Endothelial cell of umbilical vein (primary cell): ENCODE data around the gene SPRY1. TPM values are rescaled to one million over a fixed set of nuclear protein-coding genes. Genes with fewer than 3 reads are reported as not detected.

Source experiments
- BruUV-seq: library from RNA; stranded (reverse); fragments of 400-500 nt; replicated peaks from 2 replicates; lab custom pipeline; 2021; lab: Mats Ljungman, UMichigan
- CTCF ChIA-PET: fragments of 300-600, 350-600 bp; sonication (Branson Sonifier 250); formaldehyde crosslinking; loops from one replicate; lab custom pipeline; 2021; ENCODE audit warnings: antibody characterized with exemption, inconsistent platforms; lab: Charles Lee
- POLR2A ChIA-PET: fragments of 300-600, 350-600 bp; sonication (Branson Sonifier 250); formaldehyde crosslinking; loops from one replicate; lab custom pipeline; 2021; ENCODE audit warnings: antibody characterized with exemption, inconsistent platforms; lab: Charles Lee
- DNase-seq: peaks from one replicate; pipeline ENCODE4 v3.0.0-alpha.2; 2011; ENCODE audit warnings: low read depth, low spot score
- FAIRE-seq: peaks from 2 replicates; lab custom pipeline; 2011; peaks lifted over from hg19 to GRCh38; lab: Jason Lieb, UNC
- H2AFZ ChIP-seq: 2 replicates; pipeline ENCODE4 v1.6.0; 2012; ENCODE audit warnings: low read depth, low read length, control low read depth, inconsistent platforms
- H3K27ac ChIP-seq: 2 replicates; pipeline ENCODE4 v1.5.1; 2011; ENCODE audit warnings: low read depth, mild to moderate bottlenecking, control low read depth, low read length, moderate library complexity; ENCODE audit not compliant: insufficient read depth
- H3K27me3 ChIP-seq, 2 experiments: 2 replicates each; pipeline versions ENCODE4 v1.6.0 to v1.6.1; 2011; ENCODE audit warnings: low read length in 2 of 2, mixed read lengths in 1 of 2; ENCODE audit not compliant: control insufficient read depth in 2 of 2, insufficient read depth in 2 of 2
- H3K36me3 ChIP-seq, 2 experiments: 2 replicates in 1 of 2; 3 replicates in 1 of 2; pipeline ENCODE4 v1.5.1; 2011; ENCODE audit warnings: low read length in 2 of 2, mild to moderate bottlenecking in 1 of 2, moderate library complexity in 1 of 2; ENCODE audit not compliant: control insufficient read depth in 2 of 2, insufficient read depth in 2 of 2; ENCODE audit errors: extremely low read depth in 1 of 2
- H3K4me1 ChIP-seq: 3 replicates; pipeline ENCODE4 v1.5.1; 2011; ENCODE audit warnings: mild to moderate bottlenecking, low read length; ENCODE audit not compliant: control insufficient read depth, insufficient read depth; ENCODE audit errors: extremely low read depth
- H3K4me2 ChIP-seq: 2 replicates; pipeline ENCODE4 v1.6.1; 2011; ENCODE audit warnings: low read length, control low read depth, mixed read lengths; ENCODE audit not compliant: insufficient read depth
- H3K4me3 ChIP-seq, 3 experiments: fragments of 200-600 bp in 1 of 3; sonication (generic), shearing (Covaris generic) in 1 of 3; replicated peaks in 1 of 3; 2 replicates each; pipeline ENCODE4 v1.5.1; 2011 to 2016; ENCODE audit warnings: control low read depth in 3 of 3, low read length in 3 of 3, mild to moderate bottlenecking in 2 of 3, inconsistent platforms in 1 of 3, low read depth in 1 of 3, moderate library complexity in 1 of 3; ENCODE audit not compliant: insufficient read depth in 1 of 3
- H3K79me2 ChIP-seq: 2 replicates; pipeline ENCODE4 v1.6.0; 2012; ENCODE audit warnings: low read length, inconsistent platforms; ENCODE audit not compliant: control insufficient read depth, insufficient read depth
- H3K9ac ChIP-seq: replicated peaks from 2 replicates; pipeline ENCODE3; 2011; ENCODE audit warnings: low read length, control low read depth; ENCODE audit not compliant: insufficient read depth; ENCODE audit errors: extremely low read depth
- H3K9me1 ChIP-seq: replicated peaks from 3 replicates; pipeline ENCODE4 v1.6.0; 2011; ENCODE audit warnings: mild to moderate bottlenecking, low read length; ENCODE audit not compliant: control insufficient read depth, insufficient read depth; ENCODE audit errors: extremely low read depth
- H3K9me3 ChIP-seq: replicated peaks from 2 replicates; pipeline ENCODE4 v1.5.1; 2012; ENCODE audit warnings: low read length, inconsistent platforms; ENCODE audit not compliant: control insufficient read depth, insufficient read depth
- H4K20me1 ChIP-seq: replicated peaks from 2 replicates; pipeline ENCODE3; 2011; ENCODE audit warnings: mild to moderate bottlenecking, low read length; ENCODE audit not compliant: control insufficient read depth, insufficient read depth; ENCODE audit errors: extremely low read depth
- EZH2 ChIP-seq: IDR thresholded peaks from 2 replicates; pipeline ENCODE4 v1.6.1; 2012; ENCODE audit warnings: borderline replicate concordance, low read depth, mild to moderate bottlenecking, moderate library complexity, low read length, inconsistent platforms; ENCODE audit not compliant: severe bottlenecking
- FOS ChIP-seq: IDR thresholded peaks from 2 replicates; pipeline ENCODE4 v1.6.1; 2011; ENCODE audit warnings: mild to moderate bottlenecking, low read length, moderate library complexity, borderline replicate concordance; ENCODE audit not compliant: insufficient read depth
- GATA2 ChIP-seq: IDR thresholded peaks from 2 replicates; pipeline ENCODE4 v1.7.0; 2011; ENCODE audit warnings: low read depth, mild to moderate bottlenecking, moderate library complexity, mixed read lengths, low read length; ENCODE audit not compliant: insufficient read length, insufficient read depth
- JUN ChIP-seq: IDR thresholded peaks from 2 replicates; pipeline ENCODE4 v1.6.1; 2011; ENCODE audit warnings: borderline replicate concordance, low read depth; ENCODE audit not compliant: insufficient read length, insufficient read depth
- MYC ChIP-seq: IDR thresholded peaks from one replicate; pipeline ENCODE4 v1.6.1; 2011; ENCODE audit warnings: mild to moderate bottlenecking, low read depth, low read length
- POLR2A ChIP-seq: IDR thresholded peaks from 2 replicates; pipeline ENCODE4 v1.6.1; 2012; ENCODE audit warnings: low read depth, mild to moderate bottlenecking, control low read depth, low read length
- POLR2AphosphoS5 ChIP-seq: IDR thresholded peaks from 2 replicates; pipeline ENCODE4 v1.6.1; 2012; ENCODE audit warnings: low read depth, mild to moderate bottlenecking, control low read depth, low read length, moderate library complexity; ENCODE audit not compliant: insufficient read depth
- dilution Hi-C: fragments of 300-500 bp; cut with MboI; formaldehyde crosslinking; loops from one replicate; pipeline ENCODE4 v1.15.0; 2019; ENCODE audit warnings: low sequenced_read_pairs; ENCODE audit not compliant: extremely low pct_ligation_motif_present
- intact Hi-C: fragments of 100-400 bp; cut with micrococcal nuclease; formaldehyde crosslinking; loops from one replicate; pipeline ENCODE4 v1.10.0; 2022
- polyA plus RNA-seq, 4 experiments: library from polyadenylated mRNA; depleted of rRNA in 3 of 4; stranded (reverse) in 3 of 4; unstranded in 1 of 4; fragments of >200 nt; gene quantifications; 2 replicates each; pipeline versions ENCODE4 v1.2.1 to v1.2.3, GENCODE V29; 2011 to 2012; ENCODE audit warnings: missing spikeins in 1 of 4
- total RNA-seq: library from RNA; stranded (reverse); gene quantifications from 2 replicates; pipeline ENCODE4 v1.2.3, GENCODE V29; 2021
- TF ChIP-seq, protein P1 (sequence below), 2 donors: IDR thresholded peaks; 1 replicate in 1 of 2; 2 replicates in 1 of 2; pipeline ENCODE4 v1.5.1; 2011; ENCODE audit warnings: low read length in 2 of 2, mild to moderate bottlenecking in 2 of 2, moderate library complexity in 2 of 2, control low read depth in 1 of 2, inconsistent platforms in 1 of 2, low read depth in 1 of 2; ENCODE audit not compliant: insufficient read depth in 1 of 2; ENCODE audit errors: extremely low read depth in 1 of 2
- TF ChIP-seq, protein P2 (sequence below): IDR thresholded peaks from 2 replicates; pipeline ENCODE4 v1.6.1; 2011; ENCODE audit not compliant: insufficient read depth, insufficient read length

The SPRY1 gene
- total and polyA plus RNA-seq, 2 donors (not counting 3 experiments of a cell fraction or from before 2014, with no cell fraction given) = 14.1 to 43.7 TPM

DNA sequence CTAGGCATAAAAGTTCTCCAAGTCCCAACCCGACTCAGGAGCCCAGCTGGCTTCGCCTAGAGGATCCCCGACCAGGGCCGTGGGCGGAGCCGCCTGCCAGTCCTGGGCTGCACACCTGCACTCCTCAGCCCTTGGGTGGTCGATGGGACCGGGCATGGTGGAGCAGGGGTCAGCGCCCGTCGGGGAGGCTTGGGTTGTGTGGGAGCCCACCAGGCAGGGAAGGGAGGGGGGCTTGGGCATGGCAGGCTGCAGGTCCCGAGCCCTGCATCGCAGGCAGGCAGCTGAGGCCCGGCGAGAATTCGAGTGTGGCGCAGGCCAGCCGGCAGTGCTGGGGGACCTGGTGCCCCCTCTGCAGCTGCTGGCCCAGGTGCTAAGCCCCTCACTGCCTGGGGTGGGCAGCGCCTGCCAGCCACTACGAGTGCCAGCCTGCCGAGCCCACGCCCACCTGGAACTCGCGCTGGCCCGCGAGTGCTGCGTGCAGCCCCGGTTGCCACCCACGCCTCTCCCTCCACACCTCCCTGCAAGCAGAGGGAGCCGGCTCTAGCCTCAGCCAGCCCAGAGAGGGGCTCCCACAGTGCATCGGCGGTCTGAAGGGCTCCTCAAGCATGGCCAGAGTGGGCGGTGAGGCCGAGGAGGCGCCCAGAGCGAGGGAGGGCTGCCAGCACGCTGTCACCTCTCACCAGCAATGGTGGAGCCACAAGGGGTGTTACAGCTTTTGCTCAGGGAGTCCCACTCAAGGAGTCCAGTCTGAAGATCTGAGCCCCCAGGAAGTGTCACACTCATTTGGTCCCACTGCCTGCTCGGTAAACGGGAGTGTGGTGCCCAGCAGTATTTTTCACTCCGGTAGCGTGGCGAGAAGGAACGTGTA lies 38.9 kb downstream of the SPRY1 start:
- no peak for FAIRE-seq
- Histone ChIP-seq H3K79me2 (no peaks in the 10 kb centered on the region), H3K4me1 (no peaks in the 10 kb centered on the region), H3K4me2 (no peak overlapping the region), H3K4me3 (no peak overlapping the region), H3K9ac (no peak overlapping the region), H2AFZ (no peak overlapping the region), H3K9me3 (no peaks in the 10 kb centered on the region), H3K27ac (no peak overlapping the region), H3K9me1 (no peaks in the 10 kb centered on the region), H4K20me1 (no peaks in the 10 kb centered on the region), H3K27me3 (no peaks in the 10 kb centered on the region), H3K36me3 (no peaks in the 10 kb centered on the region)
- intact Hi-C loops (no loop called here), dilution Hi-C loops (no loop called here)
- TF ChIP-seq, protein P1, sequence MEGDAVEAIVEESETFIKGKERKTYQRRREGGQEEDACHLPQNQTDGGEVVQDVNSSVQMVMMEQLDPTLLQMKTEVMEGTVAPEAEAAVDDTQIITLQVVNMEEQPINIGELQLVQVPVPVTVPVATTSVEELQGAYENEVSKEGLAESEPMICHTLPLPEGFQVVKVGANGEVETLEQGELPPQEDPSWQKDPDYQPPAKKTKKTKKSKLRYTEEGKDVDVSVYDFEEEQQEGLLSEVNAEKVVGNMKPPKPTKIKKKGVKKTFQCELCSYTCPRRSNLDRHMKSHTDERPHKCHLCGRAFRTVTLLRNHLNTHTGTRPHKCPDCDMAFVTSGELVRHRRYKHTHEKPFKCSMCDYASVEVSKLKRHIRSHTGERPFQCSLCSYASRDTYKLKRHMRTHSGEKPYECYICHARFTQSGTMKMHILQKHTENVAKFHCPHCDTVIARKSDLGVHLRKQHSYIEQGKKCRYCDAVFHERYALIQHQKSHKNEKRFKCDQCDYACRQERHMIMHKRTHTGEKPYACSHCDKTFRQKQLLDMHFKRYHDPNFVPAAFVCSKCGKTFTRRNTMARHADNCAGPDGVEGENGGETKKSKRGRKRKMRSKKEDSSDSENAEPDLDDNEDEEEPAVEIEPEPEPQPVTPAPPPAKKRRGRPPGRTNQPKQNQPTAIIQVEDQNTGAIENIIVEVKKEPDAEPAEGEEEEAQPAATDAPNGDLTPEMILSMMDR (IDR thresholded peaks at IDR 0.05; ENCODE audit: extremely low read depth in 1 of 2, insufficient read depth in 1 of 2, low read depth in 1 of 2, low read length in 2 of 2) = no peak
- TF ChIP-seq GATA2 = no peak
- no peak for TF ChIP-seq POLR2AphosphoS5
- no peak for TF ChIP-seq MYC
- TF ChIP-seq JUN = no peak
- TF ChIP-seq, protein P2, sequence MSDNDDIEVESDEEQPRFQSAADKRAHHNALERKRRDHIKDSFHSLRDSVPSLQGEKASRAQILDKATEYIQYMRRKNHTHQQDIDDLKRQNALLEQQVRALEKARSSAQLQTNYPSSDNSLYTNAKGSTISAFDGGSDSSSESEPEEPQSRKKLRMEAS = no peak
- no peak for TF ChIP-seq FOS
- no peak for TF ChIP-seq EZH2
- no peak for TF ChIP-seq POLR2A
- CTCF ChIA-PET = interaction anchor here (0.8 kb wide), 1 partner anchor 13 kb away, joined by 3 read pairs; no protein-coding TSS in a partner anchor
- POLR2A ChIA-PET = no interaction called here
- BruUV-seq = no TSS peak
- no peak for DNase-seq
